Esophagus muscularis mucosa (tissue), 4 donors: Measurements from ENCODE around the gene BBX. TPM values are rescaled to one million over a fixed set of nuclear protein-coding genes. Genes with fewer than 3 reads are reported as not detected.

ENCODE experiments used
- DNase-seq: peaks from one replicate; pipeline ENCODE4 v3.0.0-alpha.2; 2017; ENCODE audit errors: extremely low spot score
- H3K27ac ChIP-seq, 4 donors: fragments of 200-600 bp; sonication (generic); replicated peaks in 1 of 4; 1 replicate in 3 of 4; 2 replicates in 1 of 4; pipeline ENCODE4 v1.5.1; 2016 to 2019; ENCODE audit warnings: mild to moderate bottlenecking in 1 of 4
- H3K27me3 ChIP-seq, 4 donors: fragments of 200-600 bp; sonication (generic); one replicate each; pipeline versions ENCODE4 v1.5.1 to v1.6.0; 2016 to 2019
- H3K36me3 ChIP-seq, 4 donors: fragments of 200-600 bp; sonication (generic); one replicate each; pipeline ENCODE4 v1.5.1; 2016 to 2019
- H3K4me1 ChIP-seq, 4 donors: fragments of 200-600 bp; sonication (generic); one replicate each; pipeline ENCODE4 v1.5.1; 2016 to 2019
- H3K4me3 ChIP-seq, 4 donors: fragments of 200-600 bp; sonication (generic); 1 replicate in 2 of 4; 2 replicates in 2 of 4; pipeline ENCODE4 v1.5.1; 2016 to 2019; ENCODE audit warnings: mild to moderate bottlenecking in 4 of 4, moderate library complexity in 1 of 4
- H3K9me3 ChIP-seq, 4 donors: fragments of 200-600 bp; sonication (generic); 1 replicate in 3 of 4; 2 replicates in 1 of 4; pipeline ENCODE4 v1.5.1; 2016 to 2019
- EP300 ChIP-seq: sonication (generic); formaldehyde crosslinking; IDR thresholded peaks from one replicate; pipeline ENCODE4 v1.6.1; 2017; ENCODE audit warnings: antibody characterized with exemption
- POLR2A ChIP-seq: fragments of 450-650 bp; IDR thresholded peaks from one replicate; pipeline ENCODE4 v1.6.1; 2017; ENCODE audit warnings: antibody characterized with exemption, moderate library complexity, mild to moderate bottlenecking, low read depth
- POLR2AphosphoS5 ChIP-seq, 2 donors: sonication (generic); formaldehyde crosslinking; IDR thresholded peaks; one replicate each; pipeline ENCODE4 v1.6.1; 2017; ENCODE audit warnings: antibody characterized with exemption in 2 of 2
- WGBS: methylation state at CpG from one replicate; pipeline ENCODE4 v1.1.5; 2018; 5-methylcytosine and 5-hydroxymethylcytosine counted together
- intact Hi-C: fragments of 100-400 bp; cut with DNase I; formaldehyde crosslinking; loops from one replicate; pipeline ENCODE4 v1.15.1; 2023
- total RNA-seq, 4 donors: library from RNA; depleted of rRNA; stranded (reverse); fragments of >200 nt; gene quantifications; one replicate each; pipeline versions ENCODE4 v1.1.0 to v1.2.1, GENCODE V29; 2016
- TF ChIP-seq, protein P1 (sequence below), 3 experiments: fragments of 200-600 bp in 2 of 3; fragments of 450-650 bp in 1 of 3; sonication (generic) in 2 of 3; IDR thresholded peaks; one replicate each; pipeline ENCODE4 v1.5.1; 2017 to 2019; ENCODE audit warnings: antibody characterized with exemption in 3 of 3, mild to moderate bottlenecking in 2 of 3, moderate library complexity in 1 of 3

The BBX gene
- total RNA-seq, 4 donors from 2014 or later: 49.2 to 78.9 (median 77.9) TPM

DNA sequence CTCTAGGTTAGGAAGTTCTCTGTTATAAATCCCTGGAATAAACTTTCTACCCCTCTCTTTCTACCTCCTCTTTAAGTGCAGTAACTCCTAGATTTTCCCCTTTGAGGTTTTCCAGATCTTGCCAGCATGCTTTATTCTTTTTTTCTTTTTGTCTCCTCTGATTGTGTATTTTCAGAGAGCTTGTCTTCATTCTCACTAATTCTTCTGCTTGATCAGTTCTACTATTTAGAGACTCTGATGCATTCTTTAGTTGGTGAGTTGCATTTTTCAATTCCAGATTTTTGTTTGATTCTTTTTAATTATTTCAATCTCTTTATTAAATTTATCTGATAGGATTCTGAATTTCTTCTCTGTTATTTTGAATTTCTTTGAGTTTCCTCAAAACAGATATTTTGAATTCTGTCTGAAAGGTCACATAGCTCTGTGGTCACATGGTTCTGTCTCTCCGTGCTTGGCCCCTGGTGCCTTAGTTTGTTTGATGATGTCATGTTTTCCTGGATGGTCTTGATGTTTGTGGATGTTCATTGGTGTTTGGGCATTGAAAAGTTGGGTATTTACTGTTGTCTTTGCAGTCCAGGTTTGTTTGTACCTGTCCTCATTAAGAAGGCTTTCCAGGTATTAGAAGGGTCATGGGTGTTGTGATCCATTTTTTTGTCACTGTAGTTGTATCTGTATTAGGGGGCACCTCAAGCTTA, 89.2 kb downstream of the BBX start:
- 86% methylated on average over 1 of the region's 1 CpG for WGBS
- no peak overlapping the region for H3K27ac ChIP-seq
- DNase-seq: no peak
- H3K9me3 ChIP-seq: peaks cover 0 to 6% (median 2%) of the 10 kb centered on the region in 4 donors
- TF ChIP-seq EP300 (no peak), POLR2A (no peak)
- TF ChIP-seq, protein P1, sequence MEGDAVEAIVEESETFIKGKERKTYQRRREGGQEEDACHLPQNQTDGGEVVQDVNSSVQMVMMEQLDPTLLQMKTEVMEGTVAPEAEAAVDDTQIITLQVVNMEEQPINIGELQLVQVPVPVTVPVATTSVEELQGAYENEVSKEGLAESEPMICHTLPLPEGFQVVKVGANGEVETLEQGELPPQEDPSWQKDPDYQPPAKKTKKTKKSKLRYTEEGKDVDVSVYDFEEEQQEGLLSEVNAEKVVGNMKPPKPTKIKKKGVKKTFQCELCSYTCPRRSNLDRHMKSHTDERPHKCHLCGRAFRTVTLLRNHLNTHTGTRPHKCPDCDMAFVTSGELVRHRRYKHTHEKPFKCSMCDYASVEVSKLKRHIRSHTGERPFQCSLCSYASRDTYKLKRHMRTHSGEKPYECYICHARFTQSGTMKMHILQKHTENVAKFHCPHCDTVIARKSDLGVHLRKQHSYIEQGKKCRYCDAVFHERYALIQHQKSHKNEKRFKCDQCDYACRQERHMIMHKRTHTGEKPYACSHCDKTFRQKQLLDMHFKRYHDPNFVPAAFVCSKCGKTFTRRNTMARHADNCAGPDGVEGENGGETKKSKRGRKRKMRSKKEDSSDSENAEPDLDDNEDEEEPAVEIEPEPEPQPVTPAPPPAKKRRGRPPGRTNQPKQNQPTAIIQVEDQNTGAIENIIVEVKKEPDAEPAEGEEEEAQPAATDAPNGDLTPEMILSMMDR (IDR thresholded peaks at IDR 0.05): no peak
- H3K4me1 ChIP-seq: no peaks in the 10 kb centered on the region
- intact Hi-C loops: no loop called here
- H3K4me3 ChIP-seq: no peak overlapping the region
- no peaks in the 10 kb centered on the region for H3K27me3 ChIP-seq
- no peaks in the 10 kb centered on the region for H3K36me3 ChIP-seq

DNA sequence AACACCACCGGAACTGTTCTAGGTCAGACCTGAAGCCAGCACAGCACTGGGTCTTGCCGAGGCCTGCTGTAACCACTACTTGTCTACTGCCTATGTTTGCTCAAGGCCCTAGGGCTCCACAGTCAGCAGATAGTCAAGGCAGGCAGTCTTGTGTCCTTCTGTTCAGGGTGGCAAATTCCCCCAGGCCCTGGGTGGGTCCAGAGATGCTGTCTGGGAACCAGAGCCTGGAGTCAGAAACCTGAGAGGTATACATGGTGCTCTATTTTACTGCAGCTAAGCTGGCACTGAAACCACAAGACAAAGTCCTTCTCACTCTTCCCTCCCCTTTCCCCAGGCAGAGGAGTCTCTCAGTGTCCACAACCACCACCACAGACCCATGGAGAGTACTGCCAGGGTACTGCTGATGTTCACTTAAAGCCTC, 89.9 kb downstream of the BBX start:
- H3K27ac ChIP-seq: no peak overlapping the region
- H3K36me3 ChIP-seq: no peaks in the 10 kb centered on the region
- no peaks in the 10 kb centered on the region for H3K4me1 ChIP-seq
- intact Hi-C loops: no loop called here
- no peak overlapping the region for H3K4me3 ChIP-seq
- H3K27me3 ChIP-seq: no peaks in the 10 kb centered on the region
- 100% methylated on average over 2 of the region's 2 CpGs for WGBS
- TF ChIP-seq EP300 (no peak), POLR2AphosphoS5 (IDR thresholded peaks at IDR 0.05) (no peak), POLR2A (no peak)
- TF ChIP-seq, protein P1 (IDR thresholded peaks at IDR 0.05): no peak
- no peak for DNase-seq
- H3K9me3 ChIP-seq: peaks cover 0 to 6% (median 2%) of the 10 kb centered on the region in 4 donors

DNA sequence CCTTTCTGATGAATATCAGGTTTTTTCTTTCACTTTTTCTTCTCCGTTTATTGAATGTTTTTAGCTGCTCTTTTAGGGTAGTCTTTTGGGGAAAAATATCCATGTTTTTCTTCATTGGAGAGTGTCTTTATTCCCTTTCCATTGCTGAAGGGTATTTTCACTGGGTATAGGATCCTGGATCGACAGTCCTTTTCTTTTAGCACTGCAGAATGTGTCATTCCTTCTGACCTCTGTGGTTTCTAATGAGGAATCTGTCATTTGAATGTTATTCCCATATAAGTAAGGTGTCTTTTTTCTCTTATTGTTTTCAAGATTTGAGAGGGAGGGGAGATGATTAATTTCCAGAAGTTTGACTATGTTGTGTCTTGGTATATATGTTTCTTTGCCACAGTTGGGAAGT, 96.8 kb downstream of the BBX start:
- DNase-seq: no peak
- TF ChIP-seq POLR2AphosphoS5 (IDR thresholded peaks at IDR 0.05): no peak
- TF ChIP-seq EP300: no peak
- no peak for TF ChIP-seq POLR2A
- TF ChIP-seq, protein P1 (IDR thresholded peaks at IDR 0.05): no peak
- 92% methylated on average over 2 of the region's 2 CpGs for WGBS
- peaks cover 8 to 25% (median 22%) of the 10 kb centered on the region in 4 donors for H3K4me1 ChIP-seq
- H3K36me3 ChIP-seq: no peaks in the 10 kb centered on the region
- no peaks in the 10 kb centered on the region for H3K27me3 ChIP-seq
- no peak overlapping the region for H3K27ac ChIP-seq
- no peak overlapping the region for H3K4me3 ChIP-seq
- no peaks in the 10 kb centered on the region for H3K9me3 ChIP-seq
- intact Hi-C loops: no loop called here

DNA sequence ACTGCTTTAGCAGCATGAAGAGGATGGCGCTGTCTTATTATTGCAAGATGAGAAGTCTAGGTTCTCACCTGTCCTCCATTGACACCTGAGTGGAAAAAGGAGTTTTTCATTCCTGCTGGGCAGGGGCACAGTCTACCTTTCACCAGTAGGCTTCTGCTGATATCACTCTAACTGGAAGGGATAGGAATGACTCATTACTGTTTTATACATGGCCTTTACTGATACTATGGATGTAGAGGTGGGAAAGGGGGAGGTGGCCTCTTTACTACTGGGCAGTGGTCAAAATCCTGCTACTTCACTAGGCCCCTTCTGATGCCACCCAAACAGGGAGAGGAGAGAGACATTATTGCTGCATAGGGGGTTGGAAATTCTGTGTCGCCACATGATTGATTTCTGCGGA, 97.8 kb downstream of the BBX start:
- intact Hi-C loops: no loop called here
- no peak overlapping the region for H3K4me3 ChIP-seq
- 67% methylated on average over 3 of the region's 3 CpGs for WGBS
- peaks cover 8 to 25% (median 22%) of the 10 kb centered on the region in 4 donors for H3K4me1 ChIP-seq
- no peaks in the 10 kb centered on the region for H3K27me3 ChIP-seq
- no peaks in the 10 kb centered on the region for H3K9me3 ChIP-seq
- H3K27ac ChIP-seq: no peak overlapping the region
- H3K36me3 ChIP-seq: no peaks in the 10 kb centered on the region
- TF ChIP-seq EP300 (no peak), POLR2A (no peak), POLR2AphosphoS5 (IDR thresholded peaks at IDR 0.05) (no peak)
- TF ChIP-seq, protein P1 (IDR thresholded peaks at IDR 0.05): no peak
- DNase-seq: no peak

DNA sequence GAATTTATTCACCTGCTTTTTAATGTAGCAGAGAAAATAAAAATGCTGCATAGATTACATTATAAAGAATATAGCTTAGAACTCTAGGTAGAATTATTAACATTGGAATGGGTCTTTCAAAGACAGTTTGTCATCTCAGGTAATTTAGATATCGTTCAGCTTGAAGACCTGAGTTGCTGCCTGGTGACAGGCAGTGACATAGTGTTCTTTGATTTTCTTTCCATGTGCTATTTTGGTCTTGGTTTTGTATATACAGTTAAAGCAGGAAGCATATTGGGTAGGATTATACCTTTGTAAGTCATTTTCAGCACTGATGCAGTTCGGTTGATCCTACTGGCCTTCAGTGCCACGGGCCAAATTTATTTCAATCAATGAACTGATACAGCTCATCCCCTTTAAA, 98.7 kb downstream of the BBX start:
- intact Hi-C loops: no loop called here
- no peak for DNase-seq
- no peaks in the 10 kb centered on the region for H3K9me3 ChIP-seq
- H3K27ac ChIP-seq: no peak overlapping the region
- no peaks in the 10 kb centered on the region for H3K36me3 ChIP-seq
- no peaks in the 10 kb centered on the region for H3K27me3 ChIP-seq
- TF ChIP-seq EP300 (no peak), POLR2A (no peak), POLR2AphosphoS5 (IDR thresholded peaks at IDR 0.05) (no peak)
- TF ChIP-seq, protein P1 (IDR thresholded peaks at IDR 0.05): no peak
- H3K4me3 ChIP-seq: no peak overlapping the region
- 41% methylated on average over 3 of the region's 3 CpGs for WGBS
- peaks cover 8 to 25% (median 22%) of the 10 kb centered on the region in 4 donors for H3K4me1 ChIP-seq
